Liver (tissue), 9 donors: ENCODE results near the gene MTPN. TPM values are rescaled to one million over a fixed set of nuclear protein-coding genes. Genes with fewer than 3 reads are reported as not detected.

Experiments
- DNase-seq: peaks from one replicate; pipeline ENCODE4 v3.0.0-alpha.2; 2017; ENCODE audit warnings: low spot score
- H3K27ac ChIP-seq, 2 donors: one replicate each; pipeline ENCODE4 v1.7.0; 2013; ENCODE audit warnings: inconsistent platforms in 2 of 2, low read length in 2 of 2, control low read depth in 1 of 2, low read depth in 1 of 2, mild to moderate bottlenecking in 1 of 2
- H3K27me3 ChIP-seq, 4 donors: one replicate each; pipeline versions ENCODE4 v1.6.1 to v1.7.0; 2013; ENCODE audit warnings: low read length in 3 of 4, inconsistent platforms in 1 of 4, mild to moderate bottlenecking in 1 of 4, moderate library complexity in 1 of 4; ENCODE audit not compliant: control insufficient read depth in 4 of 4, insufficient read depth in 4 of 4
- H3K36me3 ChIP-seq, 4 donors: one replicate each; pipeline versions ENCODE4 v1.6.1 to v1.7.0; 2013; ENCODE audit warnings: low read length in 3 of 4, mild to moderate bottlenecking in 3 of 4, low read depth in 1 of 4, moderate library complexity in 1 of 4; ENCODE audit not compliant: control insufficient read depth in 4 of 4, insufficient read depth in 3 of 4
- H3K4me1 ChIP-seq, 4 donors: one replicate each; pipeline versions ENCODE4 v1.6.1 to v1.7.0; 2013; ENCODE audit warnings: low read length in 3 of 4, mild to moderate bottlenecking in 3 of 4, moderate library complexity in 1 of 4; ENCODE audit not compliant: control insufficient read depth in 4 of 4, insufficient read depth in 4 of 4
- H3K4me3 ChIP-seq, 3 donors: one replicate each; pipeline versions ENCODE4 v1.6.1 to v1.7.0; 2013; ENCODE audit warnings: low read length in 3 of 3, control low read depth in 1 of 3, low read depth in 1 of 3, mild to moderate bottlenecking in 1 of 3
- H3K9ac ChIP-seq, 2 donors: one replicate each; pipeline ENCODE4 v1.7.0; 2013; ENCODE audit warnings: low read length in 2 of 2, mild to moderate bottlenecking in 2 of 2, moderate library complexity in 2 of 2, control low read depth in 1 of 2, low read depth in 1 of 2
- H3K9me3 ChIP-seq, 4 donors: one replicate each; pipeline versions ENCODE4 v1.6.1 to v1.7.0; 2013; ENCODE audit warnings: low read length in 3 of 4; ENCODE audit not compliant: control insufficient read depth in 4 of 4
- EGR1 ChIP-seq, 2 donors: IDR thresholded peaks; 2 replicates each; pipeline ENCODE4 v1.6.1; 2016 to 2018; ENCODE audit warnings: antibody characterized with exemption in 2 of 2, low read depth in 2 of 2
- FOXA1 ChIP-seq: IDR thresholded peaks from 2 replicates; pipeline ENCODE4 v1.6.1; 2016; ENCODE audit warnings: antibody characterized with exemption
- FOXA2 ChIP-seq: IDR thresholded peaks from 2 replicates; pipeline ENCODE4 v1.6.1; 2016; ENCODE audit warnings: antibody characterized with exemption
- GABPA ChIP-seq, 2 donors: IDR thresholded peaks in 1 of 2; conservative IDR thresholded peaks in 1 of 2; 2 replicates each; pipeline ENCODE4 v1.6.1; 2016; ENCODE audit warnings: antibody characterized with exemption in 2 of 2, mild to moderate bottlenecking in 1 of 2, moderate library complexity in 1 of 2
- HNF4A ChIP-seq, 2 donors: conservative IDR thresholded peaks; 2 replicates each; pipeline ENCODE4 v1.6.1; 2016; ENCODE audit warnings: antibody characterized with exemption in 2 of 2, mild to moderate bottlenecking in 2 of 2
- HNF4G ChIP-seq: IDR thresholded peaks from 2 replicates; pipeline ENCODE4 v1.6.1; 2016; ENCODE audit warnings: antibody characterized with exemption
- JUND ChIP-seq, 2 donors: IDR thresholded peaks; 2 replicates each; pipeline ENCODE4 v1.6.1; 2016; ENCODE audit warnings: antibody characterized with exemption in 2 of 2
- NR2F2 ChIP-seq: IDR thresholded peaks from 2 replicates; pipeline ENCODE4 v1.6.1; 2016; ENCODE audit warnings: antibody characterized with exemption
- RAD21 ChIP-seq, 2 donors: IDR thresholded peaks; 2 replicates each; pipeline ENCODE4 v1.6.1; 2016; ENCODE audit warnings: antibody characterized with exemption in 2 of 2, mild to moderate bottlenecking in 2 of 2
- REST ChIP-seq: IDR thresholded peaks from 2 replicates; pipeline ENCODE4 v1.6.1; 2016; ENCODE audit warnings: antibody characterized with exemption, mild to moderate bottlenecking
- RXRA ChIP-seq, 2 donors: IDR thresholded peaks; 2 replicates each; pipeline ENCODE4 v1.6.1; 2017 to 2018; ENCODE audit warnings: antibody characterized with exemption in 2 of 2, mild to moderate bottlenecking in 1 of 2
- SP1 ChIP-seq: IDR thresholded peaks from 2 replicates; pipeline ENCODE4 v1.6.1; 2018; ENCODE audit warnings: antibody characterized with exemption, mild to moderate bottlenecking
- TAF1 ChIP-seq: conservative IDR thresholded peaks from 2 replicates; pipeline ENCODE4 v1.6.1; 2016; ENCODE audit warnings: antibody characterized with exemption, mild to moderate bottlenecking
- YY1 ChIP-seq: IDR thresholded peaks from 2 replicates; pipeline ENCODE4 v1.6.1; 2016; ENCODE audit warnings: antibody characterized with exemption, mild to moderate bottlenecking
- WGBS: extraction: QIAGEN DNeasy Blood & Tissue Kit; methylation state at CpG from one replicate; pipeline ENCODE4 v1.1.7; 2013; 5-methylcytosine and 5-hydroxymethylcytosine counted together
- polyA plus RNA-seq, 2 donors: library from polyadenylated mRNA; stranded (reverse) in 1 of 2; unstranded in 1 of 2; fragments of 200-250 nt in 1 of 2; fragments of >200 nt in 1 of 2; fragmentation: Nextera tagmentation in 1 of 2; extraction: Ambion mirVana in 1 of 2; gene quantifications; one replicate each; pipeline versions ENCODE4 v1.2.1 to v1.2.3, GENCODE V29; 2013 to 2015
- total RNA-seq, 2 donors: library from RNA; depleted of rRNA; stranded (reverse); fragments of >200 nt; gene quantifications; one replicate each; pipeline ENCODE4 v1.2.3, GENCODE V29; 2014
- TF ChIP-seq, protein P1 (sequence below): fragments of 150-350 bp; IDR thresholded peaks from 2 replicates; pipeline ENCODE4 v1.5.1; 2017; ENCODE audit warnings: improper control_type of control experiment, low read depth, low read length; ENCODE audit not compliant: missing input control
- TF ChIP-seq, protein P2 (sequence below): IDR thresholded peaks from 2 replicates; pipeline ENCODE4 v1.6.1; 2016; ENCODE audit warnings: antibody characterized with exemption
- TF ChIP-seq, protein P3 (sequence below): IDR thresholded peaks from 2 replicates; pipeline ENCODE4 v1.6.1; 2016; ENCODE audit warnings: antibody characterized with exemption
- TF ChIP-seq, protein P4 (sequence below): IDR thresholded peaks from 2 replicates; pipeline ENCODE4 v1.6.1; 2016; ENCODE audit warnings: antibody characterized with exemption
- donor health status: healthy.
- donor health status: healthy.
- donor health status: healthy.
- donor health status: healthy.
- donor health status: healthy.

The MTPN gene
- total and polyA plus RNA-seq, 4 donors = 24.8 to 88.3 (median 32.8) TPM

GRCh38 chr7:135980012-135980551 lies 2.9 kb upstream of the MTPN start:
- H3K4me1 ChIP-seq = peaks cover 6 to 16% (median 13%) of the 10 kb centered on the region in 4 donors
- 75% methylated on average over 2 of the region's 2 CpGs for WGBS
- H3K9ac ChIP-seq = no peak overlapping the region
- peak overlapping the region; percentile 29 to 55 for H3K27ac ChIP-seq
- no peaks in the 10 kb centered on the region for H3K27me3 ChIP-seq
- no peaks in the 10 kb centered on the region for H3K9me3 ChIP-seq
- TF ChIP-seq NR2F2 (no peak), FOXA2 (no peak), FOXA1 (no peak), RAD21 (IDR thresholded peaks at IDR 0.05) (no peak), JUND (IDR thresholded peaks at IDR 0.05) (no peak), HNF4A (conservative IDR thresholded peaks at IDR 0.05) (no peak), HNF4G (no peak), YY1 (no peak), SP1 (no peak), TAF1 (no peak), EGR1 (IDR thresholded peaks at IDR 0.05; ENCODE audit: low read depth in 2 of 2) (no peak)
- TF ChIP-seq, protein P1, sequence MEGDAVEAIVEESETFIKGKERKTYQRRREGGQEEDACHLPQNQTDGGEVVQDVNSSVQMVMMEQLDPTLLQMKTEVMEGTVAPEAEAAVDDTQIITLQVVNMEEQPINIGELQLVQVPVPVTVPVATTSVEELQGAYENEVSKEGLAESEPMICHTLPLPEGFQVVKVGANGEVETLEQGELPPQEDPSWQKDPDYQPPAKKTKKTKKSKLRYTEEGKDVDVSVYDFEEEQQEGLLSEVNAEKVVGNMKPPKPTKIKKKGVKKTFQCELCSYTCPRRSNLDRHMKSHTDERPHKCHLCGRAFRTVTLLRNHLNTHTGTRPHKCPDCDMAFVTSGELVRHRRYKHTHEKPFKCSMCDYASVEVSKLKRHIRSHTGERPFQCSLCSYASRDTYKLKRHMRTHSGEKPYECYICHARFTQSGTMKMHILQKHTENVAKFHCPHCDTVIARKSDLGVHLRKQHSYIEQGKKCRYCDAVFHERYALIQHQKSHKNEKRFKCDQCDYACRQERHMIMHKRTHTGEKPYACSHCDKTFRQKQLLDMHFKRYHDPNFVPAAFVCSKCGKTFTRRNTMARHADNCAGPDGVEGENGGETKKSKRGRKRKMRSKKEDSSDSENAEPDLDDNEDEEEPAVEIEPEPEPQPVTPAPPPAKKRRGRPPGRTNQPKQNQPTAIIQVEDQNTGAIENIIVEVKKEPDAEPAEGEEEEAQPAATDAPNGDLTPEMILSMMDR = no peak
- TF ChIP-seq, protein P2, sequence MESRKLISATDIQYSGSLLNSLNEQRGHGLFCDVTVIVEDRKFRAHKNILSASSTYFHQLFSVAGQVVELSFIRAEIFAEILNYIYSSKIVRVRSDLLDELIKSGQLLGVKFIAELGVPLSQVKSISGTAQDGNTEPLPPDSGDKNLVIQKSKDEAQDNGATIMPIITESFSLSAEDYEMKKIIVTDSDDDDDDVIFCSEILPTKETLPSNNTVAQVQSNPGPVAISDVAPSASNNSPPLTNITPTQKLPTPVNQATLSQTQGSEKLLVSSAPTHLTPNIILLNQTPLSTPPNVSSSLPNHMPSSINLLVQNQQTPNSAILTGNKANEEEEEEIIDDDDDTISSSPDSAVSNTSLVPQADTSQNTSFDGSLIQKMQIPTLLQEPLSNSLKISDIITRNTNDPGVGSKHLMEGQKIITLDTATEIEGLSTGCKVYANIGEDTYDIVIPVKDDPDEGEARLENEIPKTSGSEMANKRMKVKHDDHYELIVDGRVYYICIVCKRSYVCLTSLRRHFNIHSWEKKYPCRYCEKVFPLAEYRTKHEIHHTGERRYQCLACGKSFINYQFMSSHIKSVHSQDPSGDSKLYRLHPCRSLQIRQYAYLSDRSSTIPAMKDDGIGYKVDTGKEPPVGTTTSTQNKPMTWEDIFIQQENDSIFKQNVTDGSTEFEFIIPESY = no peak
- TF ChIP-seq, protein P3, sequence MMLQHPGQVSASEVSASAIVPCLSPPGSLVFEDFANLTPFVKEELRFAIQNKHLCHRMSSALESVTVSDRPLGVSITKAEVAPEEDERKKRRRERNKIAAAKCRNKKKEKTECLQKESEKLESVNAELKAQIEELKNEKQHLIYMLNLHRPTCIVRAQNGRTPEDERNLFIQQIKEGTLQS = no peak
- TF ChIP-seq, protein P4, sequence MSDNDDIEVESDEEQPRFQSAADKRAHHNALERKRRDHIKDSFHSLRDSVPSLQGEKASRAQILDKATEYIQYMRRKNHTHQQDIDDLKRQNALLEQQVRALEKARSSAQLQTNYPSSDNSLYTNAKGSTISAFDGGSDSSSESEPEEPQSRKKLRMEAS = no peak
- no peaks in the 10 kb centered on the region for H3K36me3 ChIP-seq
- no peak for DNase-seq
- no peak overlapping the region for H3K4me3 ChIP-seq

GRCh38 chr7:135979471-135980011 lies 2.4 kb upstream of the MTPN start:
- Histone ChIP-seq H3K4me3 (no peak overlapping the region), H3K27me3 (no peaks in the 10 kb centered on the region), H3K4me1 (peaks cover 6 to 16% (median 13%) of the 10 kb centered on the region in 4 donors), H3K9me3 (no peaks in the 10 kb centered on the region), H3K36me3 (no peaks in the 10 kb centered on the region), H3K9ac (no peak overlapping the region), H3K27ac (peak overlapping the region; percentile 29 to 55)
- TF ChIP-seq NR2F2 (no peak), EGR1 (IDR thresholded peaks at IDR 0.05; ENCODE audit: low read depth in 2 of 2) (no peak), HNF4G (no peak), SP1 (no peak), REST (no peak), JUND (IDR thresholded peaks at IDR 0.05) (no peak), FOXA2 (no peak), GABPA (IDR thresholded peaks at IDR 0.05 in 1 of 2, conservative IDR thresholded peaks at IDR 0.05 in 1 of 2) (no peak), YY1 (no peak), RXRA (IDR thresholded peaks at IDR 0.05) (no peak)
- TF ChIP-seq, protein P2 = no peak
- TF ChIP-seq, protein P3 = no peak
- no peak for DNase-seq
